Head of caudate nucleus (tissue), 42 donors: ENCODE measurements around the gene TREM2.

Source experiments
- DNase-seq, 42 donors: peaks; one replicate each; pipeline versions ENCODE4 v3.0.0 to v3.0.0-alpha.2; 2020 to 2021; ENCODE audit warnings: mixed read lengths in 7 of 42
- intact Hi-C: fragments of 100-400 bp; cut with DNase I; formaldehyde crosslinking; loops from one replicate; pipeline ENCODE4 v1.15.0; 2022

Gene TREM2

GRCh38 chr6:41111017-41111416 lies 51.9 kb downstream of the TREM2 start:
- intact Hi-C loops = no loop called here
- no peak for DNase-seq
